Keratinocyte (primary cell): Measurements from ENCODE around the gene ACADL. TPM values are rescaled to one million over a fixed set of nuclear protein-coding genes. Genes with fewer than 3 reads are reported as not detected.

Experiments used
- DNase-seq: peaks from one replicate; pipeline ENCODE4 v3.0.0-alpha.2; 2011; ENCODE audit warnings: low read depth, missing footprints, low spot score
- FAIRE-seq: peaks from 2 replicates; lab custom pipeline; 2011; peaks lifted over from hg19 to GRCh38; lab: Jason Lieb, UNC
- H2AFZ ChIP-seq: 2 replicates; pipeline ENCODE4 v1.6.0; 2012; ENCODE audit warnings: low read length, control low read depth, inconsistent platforms; ENCODE audit not compliant: control insufficient read depth
- H3K27ac ChIP-seq: 2 replicates; pipeline ENCODE4 v1.5.1; 2011; ENCODE audit warnings: low read length; ENCODE audit not compliant: control insufficient read depth, insufficient read depth
- H3K27me3 ChIP-seq: 3 replicates; pipeline ENCODE4 v1.6.0; 2011; ENCODE audit warnings: low read length; ENCODE audit not compliant: control insufficient read depth, insufficient read depth; ENCODE audit errors: extremely low read depth
- H3K36me3 ChIP-seq, 2 experiments: 2 replicates in 1 of 2; 3 replicates in 1 of 2; pipeline ENCODE4 v1.5.1; 2011; ENCODE audit warnings: low read length in 2 of 2, mild to moderate bottlenecking in 1 of 2; ENCODE audit not compliant: control insufficient read depth in 2 of 2, insufficient read depth in 2 of 2; ENCODE audit errors: extremely low read depth in 1 of 2
- H3K4me1 ChIP-seq: 3 replicates; pipeline ENCODE4 v1.5.1; 2011; ENCODE audit warnings: low read length; ENCODE audit not compliant: control insufficient read depth, insufficient read depth; ENCODE audit errors: extremely low read depth
- H3K4me2 ChIP-seq: 3 replicates; pipeline ENCODE4 v1.6.0; 2011; ENCODE audit warnings: low read depth, low read length; ENCODE audit not compliant: control insufficient read depth, insufficient read depth; ENCODE audit errors: extremely low read depth
- H3K4me3 ChIP-seq, 3 experiments: fragments of 200-600 bp in 1 of 3; sonication (generic) in 1 of 3; 2 replicates in 2 of 3; 3 replicates in 1 of 3; pipeline ENCODE4 v1.5.1; 2011 to 2016; ENCODE audit warnings: low read length in 3 of 3, mild to moderate bottlenecking in 3 of 3, control low read depth in 2 of 3, inconsistent platforms in 1 of 3, low read depth in 1 of 3, mixed read lengths in 1 of 3, mixed run types in 1 of 3, moderate library complexity in 1 of 3; ENCODE audit not compliant: control insufficient read depth in 2 of 3, insufficient read depth in 2 of 3; ENCODE audit errors: extremely low read depth in 1 of 3
- H3K79me2 ChIP-seq: 2 replicates; pipeline ENCODE4 v1.6.0; 2012; ENCODE audit warnings: low read length; ENCODE audit not compliant: control insufficient read depth, insufficient read depth
- H3K9ac ChIP-seq: 3 replicates; pipeline ENCODE4 v1.6.0; 2011; ENCODE audit warnings: low read length; ENCODE audit not compliant: control insufficient read depth, insufficient read depth; ENCODE audit errors: extremely low read depth
- H3K9me1 ChIP-seq: 3 replicates; pipeline ENCODE4 v1.6.0; 2011; ENCODE audit warnings: low read length; ENCODE audit not compliant: control insufficient read depth, insufficient read depth; ENCODE audit errors: extremely low read depth
- H3K9me3 ChIP-seq: 2 replicates; pipeline ENCODE4 v1.5.1; 2012; ENCODE audit warnings: low read depth, low read length; ENCODE audit not compliant: control insufficient read depth
- H4K20me1 ChIP-seq: 3 replicates; pipeline ENCODE4 v1.6.0; 2011; ENCODE audit warnings: low read length; ENCODE audit not compliant: control insufficient read depth, insufficient read depth; ENCODE audit errors: extremely low read depth
- CTCF ChIP-seq, 3 experiments: IDR thresholded peaks in 1 of 3; conservative IDR thresholded peaks in 1 of 3; optimal IDR thresholded peaks in 1 of 3; 2 replicates in 2 of 3; 3 replicates in 1 of 3; pipeline versions ENCODE3 to v1.5.1; 2011; ENCODE audit warnings: low read length in 3 of 3, mild to moderate bottlenecking in 3 of 3, moderate library complexity in 2 of 3, control low read depth in 1 of 3, inconsistent platforms in 1 of 3; ENCODE audit not compliant: insufficient read depth in 2 of 3; ENCODE audit errors: extremely low read depth in 1 of 3
- EZH2 ChIP-seq: IDR thresholded peaks from one replicate; pipeline ENCODE4 v1.6.1; 2012; ENCODE audit warnings: inconsistent platforms, mild to moderate bottlenecking, low read length, moderate library complexity
- dilution Hi-C: fragments of 300-500 bp; cut with MboI; formaldehyde crosslinking; loops from one replicate; pipeline ENCODE4 v1.7.0; 2020; ENCODE audit warnings: low sequenced_read_pairs; ENCODE audit not compliant: extremely low pct_ligation_motif_present
- polyA plus RNA-seq, 5 experiments: library from polyadenylated mRNA; depleted of rRNA in 3 of 5; stranded (reverse) in 3 of 5; stranded (forward) in 1 of 5; unstranded in 1 of 5; fragments of >200 nt; gene quantifications; 1 replicate in 1 of 5; 2 replicates in 3 of 5; 3 replicates in 1 of 5; pipeline versions ENCODE4 v1.2.1 to v1.2.3, GENCODE V29; 2011 to 2012; ENCODE audit warnings: missing spikeins in 2 of 5, low read depth in 1 of 5, low replicate concordance in 1 of 5

Gene ACADL
- polyA plus RNA-seq, 1 donor (not counting 4 experiments of a cell fraction or from before 2014, with no cell fraction given) = 0.10 TPM

- no peak overlapping the region for H3K27ac ChIP-seq
- no peak overlapping the region for H2AFZ ChIP-seq
- no peaks in the 10 kb centered on the region for H3K4me1 ChIP-seq
- no peak for DNase-seq
- no peaks in the 10 kb centered on the region for H3K27me3 ChIP-seq
- H3K36me3 ChIP-seq = no peaks in the 10 kb centered on the region
- FAIRE-seq = no peak
- no peak overlapping the region for H3K4me2 ChIP-seq
- H3K9me3 ChIP-seq = no peaks in the 10 kb centered on the region
- no peaks in the 10 kb centered on the region for H3K79me2 ChIP-seq
- no peak overlapping the region for H3K9ac ChIP-seq
- no peaks in the 10 kb centered on the region for H4K20me1 ChIP-seq
- dilution Hi-C loops = no loop called here
- H3K4me3 ChIP-seq = no peak overlapping the region
- H3K9me1 ChIP-seq = no peaks in the 10 kb centered on the region
- TF ChIP-seq CTCF (optimal IDR thresholded peaks at IDR 0.05 in 1 of 3, IDR thresholded peaks at IDR 0.05 in 1 of 3, conservative IDR thresholded peaks at IDR 0.05 in 1 of 3; ENCODE audit: extremely low read depth in 1 of 3, insufficient read depth in 2 of 3, low read length in 3 of 3) (no peak), EZH2 (no peak)
These were observed 44.8 kb downstream of the ACADL start for GRCh38 chr2:210180477-210180876.

GRCh38 chr2:210179351-210179990 is 45.8 kb downstream of the ACADL start:
- DNase-seq = no peak
- no peak overlapping the region for H3K4me3 ChIP-seq
- no peak overlapping the region for H3K4me2 ChIP-seq
- no peaks in the 10 kb centered on the region for H3K27me3 ChIP-seq
- no peaks in the 10 kb centered on the region for H3K36me3 ChIP-seq
- H2AFZ ChIP-seq = no peak overlapping the region
- no peak overlapping the region for H3K9ac ChIP-seq
- FAIRE-seq = no peak
- H3K9me3 ChIP-seq = no peaks in the 10 kb centered on the region
- dilution Hi-C loops = no loop called here
- TF ChIP-seq CTCF (optimal IDR thresholded peaks at IDR 0.05 in 1 of 3, IDR thresholded peaks at IDR 0.05 in 1 of 3, conservative IDR thresholded peaks at IDR 0.05 in 1 of 3; ENCODE audit: extremely low read depth in 1 of 3, insufficient read depth in 2 of 3, low read length in 3 of 3) (no peak), EZH2 (no peak)
- no peaks in the 10 kb centered on the region for H4K20me1 ChIP-seq
- no peaks in the 10 kb centered on the region for H3K4me1 ChIP-seq
- H3K27ac ChIP-seq = no peak overlapping the region
- H3K79me2 ChIP-seq = no peaks in the 10 kb centered on the region
- H3K9me1 ChIP-seq = no peaks in the 10 kb centered on the region
